OCI-LY7 (cell line): ENCODE data around the gene RWDD3.

Experiments used
- EZH2phosphoT487 ChIP-seq: fragments of 200-600 bp; sonication (generic); IDR thresholded peaks from 2 replicates; pipeline ENCODE4 v1.6.1; 2018; ENCODE audit warnings: low read depth, borderline replicate concordance, mild to moderate bottlenecking, mixed run types, antibody characterized with exemption, low read length, moderate library complexity, mixed read lengths
- TF ChIP-seq, protein P1 (sequence below): fragments of 200-600 bp; sonication (generic); conservative IDR thresholded peaks from 2 replicates; pipeline ENCODE4 v1.5.1; 2014; ENCODE audit warnings: mild to moderate bottlenecking, antibody characterized with exemption, low read length, moderate library complexity, mixed read lengths

DNA sequence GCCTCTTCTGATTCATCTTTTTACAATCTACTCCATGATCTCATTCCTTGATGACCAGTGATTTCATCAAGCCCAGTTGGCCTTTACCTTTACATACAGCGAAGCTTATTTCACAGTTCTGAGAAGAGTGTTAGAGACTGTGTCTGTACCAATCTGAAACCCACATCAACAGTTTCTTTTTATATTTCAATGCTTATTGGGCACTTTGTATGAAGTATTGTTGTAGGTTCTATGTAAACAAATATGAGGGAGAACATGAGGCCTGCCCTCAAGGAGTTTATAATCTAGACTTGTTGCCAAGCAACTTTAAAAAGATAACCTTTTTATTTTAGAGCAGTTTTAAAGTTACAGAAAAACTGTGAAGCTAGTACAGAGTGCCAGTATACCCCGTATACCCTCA, 27.5 kb upstream of the RWDD3 start:
- TF ChIP-seq, protein P1, sequence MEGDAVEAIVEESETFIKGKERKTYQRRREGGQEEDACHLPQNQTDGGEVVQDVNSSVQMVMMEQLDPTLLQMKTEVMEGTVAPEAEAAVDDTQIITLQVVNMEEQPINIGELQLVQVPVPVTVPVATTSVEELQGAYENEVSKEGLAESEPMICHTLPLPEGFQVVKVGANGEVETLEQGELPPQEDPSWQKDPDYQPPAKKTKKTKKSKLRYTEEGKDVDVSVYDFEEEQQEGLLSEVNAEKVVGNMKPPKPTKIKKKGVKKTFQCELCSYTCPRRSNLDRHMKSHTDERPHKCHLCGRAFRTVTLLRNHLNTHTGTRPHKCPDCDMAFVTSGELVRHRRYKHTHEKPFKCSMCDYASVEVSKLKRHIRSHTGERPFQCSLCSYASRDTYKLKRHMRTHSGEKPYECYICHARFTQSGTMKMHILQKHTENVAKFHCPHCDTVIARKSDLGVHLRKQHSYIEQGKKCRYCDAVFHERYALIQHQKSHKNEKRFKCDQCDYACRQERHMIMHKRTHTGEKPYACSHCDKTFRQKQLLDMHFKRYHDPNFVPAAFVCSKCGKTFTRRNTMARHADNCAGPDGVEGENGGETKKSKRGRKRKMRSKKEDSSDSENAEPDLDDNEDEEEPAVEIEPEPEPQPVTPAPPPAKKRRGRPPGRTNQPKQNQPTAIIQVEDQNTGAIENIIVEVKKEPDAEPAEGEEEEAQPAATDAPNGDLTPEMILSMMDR: no peak
- no peak for TF ChIP-seq EZH2phosphoT487
